CD4-positive, alpha-beta T cell treated with Interleukin-15 for 1 hour (primary cell): Measurements from ENCODE around the gene SLC22A3.
"Not testable (repeated sequence)": the region's sequence is repeated elsewhere in the genome, so short reads cannot be mapped to it uniquely, and the experiment has no call there.

Source experiments
- DNase-seq: peaks from one replicate; pipeline ENCODE4 v3.0.0-alpha.2; 2020

SLC22A3 gene

DNA sequence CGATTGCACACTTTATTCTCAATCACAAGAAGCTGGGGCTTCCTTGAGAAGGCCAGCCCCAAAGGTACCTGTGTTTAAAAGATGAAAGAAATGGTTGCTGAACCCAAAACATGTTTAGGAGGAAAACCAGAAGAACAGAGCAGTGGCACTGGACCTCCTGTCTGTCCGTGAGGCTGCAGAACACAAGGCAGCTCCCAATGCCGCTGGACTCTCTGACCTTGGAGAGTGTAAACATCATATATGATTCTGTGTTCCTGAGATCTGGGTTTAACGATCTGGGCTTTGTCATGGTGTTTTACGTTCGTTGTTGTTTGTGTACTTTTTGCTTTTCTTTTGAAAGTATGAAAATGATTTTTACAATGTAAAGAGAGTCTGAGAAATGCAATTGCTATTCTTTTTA is 106.1 kb downstream of the SLC22A3 start:
- no peak for DNase-seq

DNA sequence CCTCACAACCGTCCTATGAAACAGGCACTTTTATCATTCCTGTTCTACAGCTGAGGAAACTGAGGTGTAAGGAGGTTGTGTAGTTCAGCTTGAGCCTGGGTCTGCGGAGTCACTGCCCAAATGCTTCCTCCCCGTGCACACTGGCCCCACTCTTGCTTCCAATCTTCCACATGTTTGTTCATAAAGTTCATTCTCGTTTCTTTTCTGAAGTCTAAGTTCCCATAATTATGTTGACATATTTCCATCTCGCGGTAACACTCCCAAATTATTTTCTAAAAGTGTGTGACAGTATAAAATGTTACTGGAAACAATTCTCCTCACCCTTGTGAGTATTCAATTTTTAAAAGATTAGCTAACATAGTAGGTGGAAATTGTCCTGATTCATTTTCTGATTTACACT is 106.9 kb downstream of the SLC22A3 start:
- no peak for DNase-seq

- DNase-seq, result peak; percentile 62
Measured at GRCh38 chr6:160455541-160456213, 107.5 kb downstream of the SLC22A3 start.

DNA sequence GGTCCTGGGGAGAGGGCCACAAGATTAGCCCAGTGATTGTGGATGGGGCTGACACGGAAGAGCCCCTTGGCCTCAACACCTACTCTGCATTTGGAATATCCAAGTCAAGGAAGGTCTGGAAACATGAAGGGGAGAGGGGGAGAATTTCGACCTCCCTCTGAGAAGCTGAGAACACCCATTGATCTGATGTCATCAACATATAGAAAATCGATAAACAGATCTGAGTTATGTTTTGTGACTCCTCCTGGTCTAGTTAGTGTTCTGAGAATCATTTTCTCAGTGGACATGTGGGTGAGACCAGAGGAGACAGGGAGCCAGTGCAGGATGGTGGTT is 108.0 kb downstream of the SLC22A3 start:
- no peak for DNase-seq

GRCh38 chr6:160457823-160458222 is 109.6 kb downstream of the SLC22A3 start:
- no peak for DNase-seq

GRCh38 chr6:160461641-160462040 is 113.5 kb downstream of the SLC22A3 start:
- DNase-seq, result no peak

DNA sequence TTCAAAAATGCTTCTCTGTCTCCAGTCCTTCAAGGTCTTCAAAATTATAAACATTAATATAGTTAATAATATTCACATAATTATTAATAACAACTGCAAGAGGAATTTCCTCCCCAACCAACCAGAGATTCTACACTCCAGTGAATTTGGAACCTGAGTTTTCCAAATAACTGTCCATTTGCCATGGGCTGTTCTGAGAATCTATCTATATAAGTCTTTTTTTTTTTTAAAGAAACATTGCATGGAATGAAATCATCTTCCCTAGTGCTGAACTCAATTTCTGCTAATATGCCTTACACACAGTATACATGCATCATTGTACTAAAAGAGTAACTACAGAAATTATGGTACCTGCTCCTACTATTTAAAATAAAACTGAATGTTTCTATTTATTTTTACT is 113.9 kb downstream of the SLC22A3 start:
- DNase-seq, result no peak

DNA sequence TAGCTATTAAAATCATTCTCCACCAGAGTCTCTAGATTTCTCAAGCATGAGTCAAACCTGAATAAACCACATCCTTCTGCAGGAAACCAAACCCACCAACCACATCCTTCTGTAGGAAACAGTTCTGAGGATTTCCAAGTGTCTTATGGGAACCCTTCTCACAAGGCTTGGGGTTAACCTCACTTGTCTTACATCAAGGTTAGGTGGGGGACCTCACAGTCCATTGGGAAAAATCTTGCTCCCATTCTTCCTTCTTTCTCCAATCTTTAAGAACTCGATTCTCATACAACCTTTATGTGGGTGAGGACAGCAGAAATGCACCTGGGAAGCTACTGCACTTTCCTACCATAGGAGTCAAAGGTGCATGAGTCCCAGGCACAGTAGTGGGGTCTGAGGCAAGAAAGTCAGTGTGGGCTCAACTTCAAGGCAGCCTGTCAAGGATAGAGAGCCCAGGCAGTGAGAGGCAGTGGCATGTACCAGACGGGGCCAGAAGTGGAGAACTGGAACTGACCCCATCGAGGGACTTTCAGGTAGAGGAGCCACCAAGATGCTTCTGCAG is 114.5 kb downstream of the SLC22A3 start:
- peak; percentile 54 for DNase-seq

- no peak for DNase-seq
Measured at GRCh38 chr6:160464744-160465143, 116.6 kb downstream of the SLC22A3 start.

DNA sequence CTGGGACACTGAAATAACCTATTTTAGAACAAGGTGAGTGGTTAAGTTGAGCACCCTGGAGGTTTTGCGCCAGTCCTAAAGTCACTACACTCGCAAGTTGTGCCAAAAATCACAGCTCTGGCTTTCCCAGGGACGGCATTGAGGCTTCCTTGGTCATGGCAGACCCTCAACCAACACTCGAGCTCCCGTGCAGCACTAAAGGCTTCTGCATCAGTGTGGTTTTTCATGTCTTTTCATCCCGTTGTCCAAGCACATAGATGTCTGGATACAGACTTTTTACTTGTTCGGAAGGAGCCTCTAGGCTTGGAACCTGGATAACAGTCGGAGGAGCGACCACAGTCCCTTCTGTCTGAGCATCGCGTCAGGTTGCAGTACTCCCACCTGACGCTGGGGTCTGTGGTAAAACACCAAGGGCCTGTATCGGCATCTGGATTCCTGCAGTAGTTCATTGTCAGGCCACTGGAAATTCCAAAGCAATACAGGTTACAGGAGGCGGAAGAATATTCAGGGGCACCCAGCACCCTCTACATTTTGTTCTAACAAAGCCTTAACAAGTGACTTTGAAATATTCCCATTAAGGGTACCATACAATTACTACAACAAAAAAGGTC is 119.2 kb downstream of the SLC22A3 start:
- DNase-seq, result not testable (repeated sequence)

DNA sequence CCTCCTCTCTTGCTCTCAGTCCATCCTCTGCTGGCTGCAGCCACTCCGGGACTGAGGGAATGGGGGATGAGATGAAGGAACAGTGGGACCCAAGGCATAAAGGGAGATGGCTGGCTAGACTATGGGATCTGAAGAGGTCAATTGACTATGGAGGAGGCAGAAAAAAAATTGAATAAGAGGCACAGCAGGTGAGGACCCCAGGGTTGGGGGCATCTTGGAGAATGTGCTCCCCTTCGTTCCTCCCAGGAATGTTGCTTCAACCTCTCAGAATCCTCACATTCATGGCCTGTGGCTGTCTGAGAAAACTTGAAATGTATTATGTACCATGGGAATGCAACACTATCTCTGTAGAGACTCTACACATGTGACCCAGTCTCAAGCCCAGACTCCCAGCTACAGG is 121.0 kb downstream of the SLC22A3 start:
- no peak for DNase-seq

DNA sequence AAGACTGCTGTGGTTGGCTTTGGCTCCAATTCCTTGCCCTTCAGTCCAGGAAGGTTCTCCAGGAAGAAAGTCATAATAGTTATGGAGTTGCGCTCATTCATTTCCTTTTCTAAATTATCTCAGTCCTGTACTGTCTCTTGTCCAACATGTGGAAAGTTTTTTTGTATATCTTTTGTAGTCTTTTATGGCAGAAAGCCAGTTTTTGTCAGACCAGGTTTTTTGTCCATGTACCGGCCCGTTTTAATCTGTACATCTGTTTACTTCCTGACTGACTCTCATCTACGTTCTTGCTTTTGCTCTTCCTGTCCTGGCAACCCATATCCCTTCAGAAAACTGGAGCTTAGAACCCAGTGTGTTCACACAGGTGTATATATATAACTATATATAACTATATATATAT is 127.9 kb downstream of the SLC22A3 start:
- DNase-seq, result not testable (repeated sequence)

DNA sequence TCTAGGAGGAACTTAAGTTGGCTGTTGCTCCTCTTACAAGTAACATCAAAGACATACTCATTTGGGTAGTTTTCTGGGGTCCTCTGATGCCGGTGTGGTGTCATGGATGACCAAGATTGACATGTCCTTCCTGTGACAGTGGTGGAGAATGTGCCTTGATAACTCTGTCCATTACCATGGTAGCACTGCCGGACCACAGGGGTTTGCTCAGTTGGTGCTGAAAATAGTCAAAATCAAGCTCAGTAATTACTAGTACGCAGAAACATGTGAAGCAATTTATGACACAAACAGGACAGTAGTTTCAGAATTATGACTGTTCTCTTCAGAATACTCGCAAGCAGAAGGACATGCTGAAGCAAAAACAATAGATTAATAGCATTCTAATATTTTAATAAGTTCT is 128.9 kb downstream of the SLC22A3 start:
- not testable (repeated sequence) for DNase-seq

DNA sequence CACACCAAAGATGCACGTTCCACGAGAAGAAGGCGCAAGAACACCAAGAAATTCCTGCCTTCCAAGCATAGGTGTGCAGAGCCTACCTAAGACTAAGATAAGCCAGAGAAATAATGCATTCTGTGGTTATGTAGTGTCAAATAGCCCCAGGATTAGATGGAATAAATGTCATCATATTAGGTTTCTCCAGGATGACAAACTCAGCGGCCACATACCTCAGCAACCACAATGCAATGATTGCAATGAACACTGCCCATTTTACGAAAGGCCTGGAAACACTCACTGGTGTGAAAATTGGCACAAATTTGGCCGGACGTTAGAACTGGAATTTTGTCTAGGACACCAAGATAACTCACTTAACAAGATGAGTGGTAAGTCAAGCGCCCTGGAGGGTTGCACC is 129.7 kb downstream of the SLC22A3 start:
- no peak for DNase-seq

GRCh38 chr6:160487116-160487515 is 138.9 kb downstream of the SLC22A3 start:
- no peak for DNase-seq

- no peak for DNase-seq
Measured at GRCh38 chr6:160489091-160489490, 140.9 kb downstream of the SLC22A3 start.

DNA sequence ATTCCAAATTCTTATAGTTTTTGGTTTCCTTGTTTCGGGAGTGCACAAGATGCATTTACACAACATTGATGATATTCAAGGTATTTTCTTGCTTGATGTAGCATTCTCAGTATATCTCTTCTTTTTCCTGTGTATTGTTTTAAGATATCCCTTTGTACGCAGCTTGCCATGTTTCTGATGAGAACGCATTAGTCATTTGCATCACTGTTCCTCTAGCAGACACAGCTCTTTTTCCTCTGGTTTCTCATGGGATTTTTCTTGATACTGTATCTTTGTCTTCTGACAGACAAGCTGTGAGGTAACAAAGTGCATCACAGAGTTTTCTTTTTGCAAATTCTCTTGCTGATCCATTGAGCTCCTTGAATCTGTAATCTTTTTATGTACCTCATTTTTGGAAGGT is 146.4 kb downstream of the SLC22A3 start:
- DNase-seq, result no peak

GRCh38 chr6:160500639-160501038 is 152.5 kb downstream of the SLC22A3 start:
- no peak for DNase-seq
